GM23248 (cell line): ENCODE results near the gene BHLHA15. TPM values are rescaled to one million over a fixed set of nuclear protein-coding genes. Genes with fewer than 3 reads are reported as not detected.

Source experiments
- DNase-seq: peaks from one replicate; pipeline ENCODE4 v3.0.0-alpha.2; 2015
- H2AFZ ChIP-seq: fragments of 200-600 bp; sonication (generic); 2 replicates; pipeline ENCODE4 v1.6.1; 2016; ENCODE audit warnings: antibody characterized with exemption
- H3F3A ChIP-seq: fragments of 200-600 bp; sonication (generic); 2 replicates; pipeline ENCODE4 v1.6.1; 2016; ENCODE audit warnings: mild to moderate bottlenecking, antibody characterized with exemption, mixed run types; ENCODE audit not compliant: insufficient read depth
- H3K27ac ChIP-seq: fragments of 200-600 bp; sonication (generic); 2 replicates; pipeline ENCODE4 v1.5.1; 2016; ENCODE audit warnings: mild to moderate bottlenecking
- H3K27me3 ChIP-seq: fragments of 200-600 bp; sonication (generic); replicated peaks from 2 replicates; pipeline ENCODE4 v1.6.1; 2016; ENCODE audit warnings: mild to moderate bottlenecking; ENCODE audit not compliant: insufficient read depth
- H3K36me3 ChIP-seq: fragments of 200-600 bp; sonication (generic); 2 replicates; pipeline ENCODE4 v1.6.1; 2016; ENCODE audit warnings: low read depth, mild to moderate bottlenecking
- H3K4me1 ChIP-seq: fragments of 200-600 bp; sonication (generic); 2 replicates; pipeline ENCODE4 v1.6.1; 2016; ENCODE audit warnings: mild to moderate bottlenecking; ENCODE audit not compliant: insufficient read depth
- H3K4me2 ChIP-seq: fragments of 200-600 bp; sonication (generic); one replicate; pipeline ENCODE4 v1.6.1; 2016; ENCODE audit warnings: mild to moderate bottlenecking; ENCODE audit not compliant: unreplicated experiment
- H3K4me3 ChIP-seq: fragments of 200-600 bp; sonication (generic); 2 replicates; pipeline ENCODE4 v1.5.1; 2016; ENCODE audit warnings: mild to moderate bottlenecking
- H3K79me2 ChIP-seq: fragments of 200-600 bp; sonication (generic); 2 replicates; pipeline ENCODE4 v1.6.1; 2016; ENCODE audit warnings: mild to moderate bottlenecking; ENCODE audit not compliant: insufficient read depth
- H3K9ac ChIP-seq: fragments of 200-600 bp; sonication (generic); 2 replicates; pipeline ENCODE4 v1.6.1; 2016; ENCODE audit warnings: mild to moderate bottlenecking
- H3K9me2 ChIP-seq: fragments of 200-600 bp; sonication (generic); 2 replicates; pipeline ENCODE4 v1.6.1; 2016; ENCODE audit warnings: mixed run types, mild to moderate bottlenecking, moderate library complexity; ENCODE audit not compliant: insufficient read depth
- H3K9me3 ChIP-seq: fragments of 200-600 bp; sonication (generic); one replicate; pipeline ENCODE4 v1.6.1; 2017; ENCODE audit warnings: low read depth
- H4K20me1 ChIP-seq: fragments of 200-600 bp; sonication (generic); 2 replicates; pipeline ENCODE4 v1.6.0; 2016; ENCODE audit not compliant: insufficient read depth
- EZH2 ChIP-seq: fragments of 200-600 bp; sonication (generic); IDR thresholded peaks from 2 replicates; pipeline ENCODE4 v1.6.1; 2018; ENCODE audit warnings: antibody characterized with exemption, mild to moderate bottlenecking; ENCODE audit not compliant: insufficient read depth, poor library complexity, severe bottlenecking
- EZH2phosphoT487 ChIP-seq: fragments of 200-600 bp; sonication (generic); IDR thresholded peaks from 2 replicates; pipeline ENCODE4 v1.6.1; 2018; ENCODE audit warnings: antibody characterized with exemption, moderate library complexity, mild to moderate bottlenecking, low read depth; ENCODE audit not compliant: insufficient read depth
- WGBS, 2 experiments: methylation state at CpG; one replicate each; pipeline ENCODE4 v1.1.6; 2015 to 2017; ENCODE audit warnings: low lambda C conversion rate in 2 of 2, low coverage in 1 of 2; ENCODE audit errors: missing lambda C conversion rate in 2 of 2; 5-methylcytosine and 5-hydroxymethylcytosine counted together
- in situ Hi-C: fragments of 300-500 bp; cut with MboI; formaldehyde crosslinking; loops from 2 replicates; pipeline ENCODE4 v1.15.0; 2020
- polyA plus RNA-seq: library from polyadenylated mRNA; unstranded; fragments of >200 nt; fragmentation: Nextera tagmentation; extraction: Ambion mirVana; gene quantifications from 2 replicates; pipeline ENCODE4 v1.2.1, GENCODE V29; 2016
- total RNA-seq: library from RNA; depleted of rRNA; stranded (reverse); fragments of >200 nt; shearing (Covaris generic); gene quantifications from 2 replicates; pipeline ENCODE4 v1.2.3, GENCODE V29; 2014

BHLHA15 gene
- total and polyA plus RNA-seq, 2 experiments from 2014 or later = not detected

DNA sequence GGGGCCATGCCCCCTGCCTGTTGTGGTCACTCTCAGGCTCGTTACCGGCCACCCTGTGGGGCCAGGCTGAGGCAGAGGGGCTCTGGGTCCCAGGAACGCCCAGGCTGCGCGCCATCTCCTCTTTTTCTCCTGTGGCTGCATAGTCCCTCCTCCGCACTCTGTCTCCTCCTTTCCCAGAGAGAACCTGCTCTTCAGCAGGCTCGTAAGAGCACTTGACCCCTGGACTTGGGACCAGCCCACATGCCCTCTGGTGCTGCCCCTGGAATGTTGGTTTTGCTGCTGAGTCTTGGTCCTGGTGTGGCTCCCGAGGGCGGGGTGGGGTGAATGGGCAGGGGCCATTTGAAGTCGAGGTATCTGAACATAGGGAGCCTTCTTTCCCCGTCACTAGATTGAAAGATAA, 6.6 kb upstream of the BHLHA15 start:
- WGBS, 2 experiments = 96 to 97% methylated on average over 11 of the region's 11 CpGs
- H3K9ac ChIP-seq = no peak overlapping the region
- H2AFZ ChIP-seq = no peak overlapping the region
- no peaks in the 10 kb centered on the region for H3K27me3 ChIP-seq
- no peak overlapping the region for H3K4me2 ChIP-seq
- H3K4me3 ChIP-seq = no peak overlapping the region
- H3K4me1 ChIP-seq = no peaks in the 10 kb centered on the region
- no peak for DNase-seq
- no peaks in the 10 kb centered on the region for H3K9me3 ChIP-seq
- in situ Hi-C loops = no loop called here
- no peaks in the 10 kb centered on the region for H3K9me2 ChIP-seq
- no peaks in the 10 kb centered on the region for H4K20me1 ChIP-seq
- H3F3A ChIP-seq = no peaks in the 10 kb centered on the region
- no peaks in the 10 kb centered on the region for H3K36me3 ChIP-seq
- TF ChIP-seq EZH2 = no peak
- TF ChIP-seq EZH2phosphoT487 = no peak
- no peak overlapping the region for H3K27ac ChIP-seq
- no peaks in the 10 kb centered on the region for H3K79me2 ChIP-seq

DNA sequence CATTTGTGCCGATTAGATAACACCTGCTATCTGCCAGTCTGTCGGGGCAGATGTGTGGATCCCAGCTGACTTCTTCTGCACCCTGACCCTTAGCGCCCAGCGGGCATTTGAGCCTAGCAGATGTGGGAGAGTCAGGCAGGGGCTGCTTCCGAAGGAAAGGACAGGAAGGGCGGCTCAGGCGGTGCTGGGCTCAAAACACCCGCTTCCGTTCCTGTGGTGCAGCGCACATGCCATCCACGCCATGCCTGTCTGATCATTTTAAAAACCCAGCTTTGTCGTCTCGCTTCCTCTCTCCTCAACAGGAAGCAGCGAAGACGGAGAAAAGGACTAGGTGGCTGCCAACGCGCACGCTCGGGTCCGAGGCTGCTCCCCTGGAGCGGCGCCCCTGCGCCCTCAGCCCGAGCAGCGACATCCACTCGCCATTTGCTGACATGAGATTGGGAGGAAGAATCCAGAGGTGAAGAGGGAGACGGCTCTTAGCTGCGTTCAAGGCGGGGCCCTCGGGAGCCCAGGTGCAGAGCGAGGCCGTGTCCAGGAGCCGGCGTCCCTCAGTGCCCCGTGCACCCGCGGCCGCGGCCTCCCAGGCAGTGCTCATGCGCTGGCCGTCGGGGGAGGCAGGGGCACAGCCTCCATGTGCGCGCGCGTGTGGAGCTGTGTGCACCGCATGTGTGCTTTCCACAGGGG, 5.9 kb upstream of the BHLHA15 start:
- H2AFZ ChIP-seq = no peak overlapping the region
- no peak overlapping the region for H3K4me3 ChIP-seq
- in situ Hi-C loops = no loop called here
- no peaks in the 10 kb centered on the region for H3K27me3 ChIP-seq
- DNase-seq = no peak
- TF ChIP-seq EZH2phosphoT487 = no peak
- no peak for TF ChIP-seq EZH2
- no peaks in the 10 kb centered on the region for H3K36me3 ChIP-seq
- no peak overlapping the region for H3K4me2 ChIP-seq
- no peaks in the 10 kb centered on the region for H3K79me2 ChIP-seq
- no peak overlapping the region for H3K27ac ChIP-seq
- no peaks in the 10 kb centered on the region for H3K9me3 ChIP-seq
- no peaks in the 10 kb centered on the region for H4K20me1 ChIP-seq
- no peak overlapping the region for H3K9ac ChIP-seq
- no peaks in the 10 kb centered on the region for H3K9me2 ChIP-seq
- H3K4me1 ChIP-seq = no peaks in the 10 kb centered on the region
- 97 to 98% methylated on average over 45 to 47 of the region's 47 CpGs for WGBS, 2 experiments
- H3F3A ChIP-seq = no peaks in the 10 kb centered on the region

DNA sequence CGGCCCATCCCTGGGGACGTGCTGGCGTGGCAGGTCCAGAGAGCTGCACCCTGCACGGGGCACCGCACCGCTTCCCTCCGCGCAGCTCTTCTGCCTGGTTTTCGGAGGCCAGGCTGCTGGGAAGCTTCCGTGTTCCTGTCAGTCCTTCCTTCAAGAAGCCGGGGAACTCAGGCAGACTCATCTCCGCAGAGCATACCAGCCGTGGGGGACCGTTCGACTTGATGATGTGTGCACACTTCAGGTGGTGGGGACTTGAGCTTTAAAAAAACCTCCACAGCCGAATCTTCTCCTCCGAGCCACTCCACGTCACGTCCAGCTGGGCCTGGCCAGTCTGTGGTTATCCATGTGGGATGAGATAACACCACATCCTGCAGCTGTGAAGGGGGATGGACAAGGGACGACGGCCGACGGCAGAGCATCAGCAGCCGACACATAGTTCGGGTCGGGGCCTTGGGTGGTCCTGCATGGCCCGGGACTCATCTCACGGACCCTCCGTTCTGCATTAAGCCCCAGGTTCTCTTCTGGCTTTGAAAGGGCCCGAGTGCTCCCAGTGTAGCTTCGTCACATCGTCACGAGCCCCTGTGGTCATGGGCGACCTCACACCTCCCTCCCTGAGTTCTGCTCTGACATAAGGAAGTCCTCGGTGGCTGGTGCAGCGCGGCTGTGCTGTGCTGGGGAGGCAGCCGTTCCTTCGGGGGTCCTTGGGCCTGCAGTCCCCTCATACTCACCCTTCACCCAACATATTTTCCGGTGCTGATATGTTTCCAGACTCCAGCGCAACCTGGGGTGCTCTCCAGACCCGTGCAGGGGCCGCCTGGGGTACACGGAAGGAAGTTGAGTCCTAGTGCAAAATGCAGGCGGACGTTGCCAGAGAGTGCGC, 4.5 kb upstream of the BHLHA15 start:
- no peak overlapping the region for H2AFZ ChIP-seq
- H3F3A ChIP-seq = no peaks in the 10 kb centered on the region
- no peak overlapping the region for H3K9ac ChIP-seq
- no peak for DNase-seq
- no peak overlapping the region for H3K27ac ChIP-seq
- in situ Hi-C loops = no loop called here
- H3K9me2 ChIP-seq = no peaks in the 10 kb centered on the region
- no peaks in the 10 kb centered on the region for H3K79me2 ChIP-seq
- H3K9me3 ChIP-seq = no peaks in the 10 kb centered on the region
- H3K27me3 ChIP-seq = no peaks in the 10 kb centered on the region
- H4K20me1 ChIP-seq = no peaks in the 10 kb centered on the region
- TF ChIP-seq EZH2 (no peak), EZH2phosphoT487 (no peak)
- WGBS, 2 experiments = 94 to 95% methylated on average over 46 to 47 of the region's 47 CpGs
- no peak overlapping the region for H3K4me3 ChIP-seq
- H3K36me3 ChIP-seq = no peaks in the 10 kb centered on the region
- no peak overlapping the region for H3K4me2 ChIP-seq
- no peaks in the 10 kb centered on the region for H3K4me1 ChIP-seq

DNA sequence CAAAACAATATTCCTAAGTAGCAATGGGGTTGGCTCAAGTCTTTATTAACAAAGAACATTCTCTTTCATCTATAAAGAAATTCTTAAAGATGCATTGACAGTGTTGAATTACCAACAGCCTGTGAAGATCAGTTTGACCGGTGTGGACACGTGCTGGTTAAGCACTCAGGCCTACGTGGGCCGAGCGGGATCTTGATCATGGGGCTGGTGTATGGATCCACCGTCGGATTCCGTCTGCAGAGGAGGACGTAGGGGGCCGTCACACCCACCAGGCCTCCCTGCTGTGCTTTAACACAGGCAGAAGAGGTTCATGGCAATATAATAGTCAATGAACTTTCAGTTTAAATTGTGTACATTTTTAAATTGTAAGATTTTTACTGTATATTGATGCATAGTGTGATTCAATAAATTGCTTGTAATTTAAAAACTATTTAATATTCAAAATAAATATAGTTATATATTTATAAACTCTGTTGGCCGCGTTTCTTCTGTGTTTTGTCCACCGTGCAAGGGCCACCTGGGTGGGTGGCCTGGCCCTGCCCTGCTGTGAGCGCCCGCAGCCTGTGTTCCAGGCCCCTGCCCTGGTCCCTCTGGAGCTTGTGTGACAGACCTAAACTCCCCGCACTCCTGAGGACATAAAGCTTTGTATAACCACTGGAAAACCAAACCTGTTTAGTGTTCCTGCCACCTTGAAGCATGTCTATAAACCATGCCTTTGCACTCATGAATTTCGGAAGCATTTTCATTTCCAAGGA, 1.9 kb upstream of the BHLHA15 start:
- H3K79me2 ChIP-seq = no peaks in the 10 kb centered on the region
- H3K4me2 ChIP-seq = no peak overlapping the region
- TF ChIP-seq EZH2 (no peak), EZH2phosphoT487 (no peak)
- no peaks in the 10 kb centered on the region for H3F3A ChIP-seq
- 96 to 98% methylated on average over 17 of the region's 17 CpGs for WGBS, 2 experiments
- H3K4me3 ChIP-seq = no peak overlapping the region
- in situ Hi-C loops = no loop called here
- H3K9ac ChIP-seq = no peak overlapping the region
- no peak overlapping the region for H2AFZ ChIP-seq
- H3K36me3 ChIP-seq = no peaks in the 10 kb centered on the region
- H3K9me2 ChIP-seq = no peaks in the 10 kb centered on the region
- no peaks in the 10 kb centered on the region for H3K9me3 ChIP-seq
- no peaks in the 10 kb centered on the region for H3K27me3 ChIP-seq
- H3K27ac ChIP-seq = no peak overlapping the region
- no peaks in the 10 kb centered on the region for H4K20me1 ChIP-seq
- H3K4me1 ChIP-seq = no peaks in the 10 kb centered on the region
- DNase-seq = no peak
